Right lobe of liver (tissue), 6 donors: ENCODE measurements around the gene APBA2. TPM values are rescaled to one million over a fixed set of nuclear protein-coding genes. Genes with fewer than 3 reads are reported as not detected.

ENCODE experiments used
- ATAC-seq, 4 donors: fragments of 200-7000 bp; cut with Tn5 transposase; one replicate each; pipeline ENCODE4 v1.9.1; 2020; ENCODE audit warnings: mild to moderate bottlenecking in 4 of 4, moderate library complexity in 4 of 4
- DNase-seq, 3 donors: peaks; one replicate each; pipeline ENCODE4 v3.0.0-alpha.2; 2020
- H3K27ac ChIP-seq, 3 donors: fragments of 200-600 bp; one replicate each; pipeline ENCODE4 v1.8.0; 2022
- H3K27me3 ChIP-seq, 2 donors: fragments of 200-600 bp; one replicate each; pipeline ENCODE4 v1.8.0; 2022
- H3K36me3 ChIP-seq, 4 donors: fragments of 200-600 bp; sonication (generic) in 1 of 4; one replicate each; pipeline versions ENCODE4 v1.5.1 to v1.8.0; 2017 to 2022; ENCODE audit warnings: control low read depth in 1 of 4
- H3K4me1 ChIP-seq, 4 donors: fragments of 200-600 bp; sonication (generic) in 1 of 4; one replicate each; pipeline versions ENCODE4 v1.5.1 to v1.8.0; 2017 to 2022; ENCODE audit warnings: control low read depth in 1 of 4
- H3K4me3 ChIP-seq, 3 donors: fragments of 200-600 bp; one replicate each; pipeline ENCODE4 v1.8.0; 2022
- H3K9me3 ChIP-seq, 4 donors: fragments of 200-600 bp; sonication (generic) in 1 of 4; one replicate each; pipeline versions ENCODE4 v1.5.1 to v1.8.0; 2017 to 2022; ENCODE audit warnings: control low read depth in 1 of 4
- CTCF ChIP-seq, 4 donors: fragments of 200-600 bp in 3 of 4; fragments of 450-650 bp in 1 of 4; IDR thresholded peaks; one replicate each; pipeline versions ENCODE4 v1.5.1 to v1.8.0; 2016 to 2022; ENCODE audit warnings: antibody characterized with exemption in 4 of 4, mild to moderate bottlenecking in 2 of 4
- POLR2A ChIP-seq: fragments of 450-650 bp; IDR thresholded peaks from one replicate; pipeline ENCODE4 v1.6.1; 2017; ENCODE audit warnings: antibody characterized with exemption, mild to moderate bottlenecking
- WGBS: methylation state at CpG from one replicate; pipeline ENCODE4 v1.1.6; 2018; ENCODE audit warnings: low coverage, low lambda C conversion rate; ENCODE audit not compliant: insufficient coverage; ENCODE audit errors: missing lambda C conversion rate; 5-methylcytosine and 5-hydroxymethylcytosine counted together
- intact Hi-C, 2 donors: fragments of 100-400 bp; cut with DNase I; formaldehyde crosslinking; loops; one replicate each; pipeline versions ENCODE4 v1.11.2 to v1.14.1; 2022
- total RNA-seq, 6 experiments: library from RNA; depleted of rRNA in 2 of 6; stranded (reverse); fragments of >200 nt in 2 of 6; fragmentation: NEBNext Ultra II Directional in 3 of 6; extraction: Animal tissue kit (Norgen Biotek cat#: 25700) in 3 of 6; gene quantifications; one replicate each; pipeline versions ENCODE4 v1.1.0 to v1.2.4, GENCODE V29; 2016 to 2023
- donor health status: DM: no; HTN: yes; CAD: no.
- donor health status: DM: no; HTN: no; CAD: no.
- donor health status: DM: no; HTN: no; CAD: no.
- donor health status: DM: no; HTN: yes; CAD: no.
- donor health status: DM: no; HTN: yes; CAD: no.

The APBA2 gene
- total RNA-seq, 6 experiments from 2014 or later = 0.51 to 0.75 (median 0.69) TPM

GRCh38 chr15:28983432-28984311, 97.9 kb downstream of the APBA2 start:
- no peak for DNase-seq
- 68% methylated on average over 7 of the region's 20 CpGs for WGBS
- H3K4me3 ChIP-seq = no peak overlapping the region
- ATAC-seq = peak in 1 of 4 donors; percentile 24
- H3K36me3 ChIP-seq = no peaks in the 10 kb centered on the region
- H3K9me3 ChIP-seq = no peaks in the 10 kb centered on the region
- H3K27me3 ChIP-seq = no peaks in the 10 kb centered on the region
- TF ChIP-seq POLR2A = no peak
- no peak for TF ChIP-seq CTCF (IDR thresholded peaks at IDR 0.05)
- intact Hi-C loops = no loop called here
- no peak overlapping the region for H3K27ac ChIP-seq
- no peaks in the 10 kb centered on the region for H3K4me1 ChIP-seq

- 71% methylated on average over 6 of the region's 10 CpGs for WGBS
- ATAC-seq (peak in 3 of 4 donors; percentile 22 to 34 (median 30)), DNase-seq (no peak)
- Histone ChIP-seq H3K36me3 (no peaks in the 10 kb centered on the region), H3K4me3 (no peak overlapping the region), H3K4me1 (no peaks in the 10 kb centered on the region), H3K27ac (no peak overlapping the region), H3K9me3 (no peaks in the 10 kb centered on the region), H3K27me3 (no peaks in the 10 kb centered on the region)
- intact Hi-C loops = no loop called here
- TF ChIP-seq POLR2A (no peak), CTCF (IDR thresholded peaks at IDR 0.05) (no peak)
Observed at GRCh38 chr15:28984421-28985315, 98.9 kb downstream of the APBA2 start.

GRCh38 chr15:28985316-28985645, 99.5 kb downstream of the APBA2 start:
- H3K4me1 ChIP-seq = no peaks in the 10 kb centered on the region
- no peak for DNase-seq
- no peaks in the 10 kb centered on the region for H3K36me3 ChIP-seq
- no peak for ATAC-seq
- H3K27me3 ChIP-seq = no peaks in the 10 kb centered on the region
- no peak overlapping the region for H3K27ac ChIP-seq
- WGBS = 32% methylated on average over 6 of the region's 6 CpGs
- no peak overlapping the region for H3K4me3 ChIP-seq
- intact Hi-C loops = no loop called here
- no peaks in the 10 kb centered on the region for H3K9me3 ChIP-seq
- TF ChIP-seq CTCF (IDR thresholded peaks at IDR 0.05) (no peak), POLR2A (no peak)

- Histone ChIP-seq H3K27ac (no peak overlapping the region), H3K4me3 (no peak overlapping the region), H3K27me3 (no peaks in the 10 kb centered on the region), H3K36me3 (no peaks in the 10 kb centered on the region), H3K9me3 (no peaks in the 10 kb centered on the region), H3K4me1 (no peaks in the 10 kb centered on the region)
- no peak for ATAC-seq
- TF ChIP-seq POLR2A = no peak
- TF ChIP-seq CTCF (IDR thresholded peaks at IDR 0.05) = no peak
- intact Hi-C loops = no loop called here
- DNase-seq = no peak
- WGBS = 76% methylated on average over 5 of the region's 8 CpGs
Observed at GRCh38 chr15:28985691-28986090, 99.9 kb downstream of the APBA2 start.
